ENCODE measurements around the gene GLT1D1.

The GLT1D1 gene

DNA sequence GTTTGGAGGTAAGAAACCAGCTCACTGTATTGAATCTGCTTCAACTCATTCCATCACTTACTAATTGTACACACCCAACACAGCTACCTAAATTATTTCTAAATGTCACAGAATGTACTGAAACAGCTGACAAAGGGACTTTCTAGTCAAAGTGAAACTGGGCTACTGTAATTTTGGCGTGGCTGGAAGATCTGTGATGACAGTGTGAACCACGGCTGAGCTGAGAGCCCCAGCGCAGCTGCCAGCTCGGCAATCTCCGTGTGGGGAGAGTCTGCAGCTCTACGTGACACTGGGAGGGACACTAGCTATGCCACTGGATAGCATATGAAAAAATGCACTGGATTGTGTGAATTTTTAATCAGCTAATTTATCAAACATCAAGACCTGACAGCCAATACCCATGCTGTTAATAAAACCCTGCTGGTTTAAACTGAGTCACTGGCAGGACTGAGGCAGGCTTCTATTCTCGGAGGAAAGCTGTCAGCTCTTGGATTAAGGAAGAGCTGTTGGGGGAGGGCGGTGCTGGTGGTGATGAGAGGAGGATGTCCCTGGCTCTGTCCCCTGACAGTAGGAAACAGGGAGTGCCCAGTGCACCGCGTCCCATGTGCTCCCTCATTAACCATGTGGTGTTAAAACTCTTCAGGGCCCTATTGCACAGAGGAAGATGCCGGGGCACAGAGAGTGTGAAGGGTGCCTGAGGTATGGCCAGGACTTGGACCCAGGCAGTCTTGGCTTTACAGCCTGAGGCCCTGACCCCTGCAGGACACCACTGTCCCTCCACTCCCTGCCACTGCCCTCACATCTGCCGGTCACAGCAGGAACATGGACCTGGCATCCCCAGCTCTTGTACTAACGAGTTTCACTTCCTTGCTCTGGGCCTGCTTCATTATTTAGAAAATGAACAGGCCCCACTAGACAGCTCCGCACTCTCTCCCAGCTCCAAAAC is 42.8 kb upstream of the GLT1D1 start:
- Histone ChIP-seq H3K4me3 (ENCODE audit: control insufficient read depth in 1 of 7, extremely low read depth in 1 of 7, insufficient read depth in 4 of 7, low read depth in 2 of 7, low read length in 6 of 7) (no peak overlapping the region), H3K4me1 (ENCODE audit: control extremely low read depth in 1 of 4, control insufficient read depth in 4 of 4, insufficient read depth in 4 of 4, low read length in 3 of 4) (peaks cover 0 to 3% (median 0%) of the 10 kb centered on the region in 4 experiments), H3K27ac (ENCODE audit: insufficient read depth in 1 of 2, low read depth in 1 of 2, low read length in 2 of 2, poor library complexity in 1 of 2, severe bottlenecking in 2 of 2) (no peak overlapping the region), H3K27me3 (replicated peaks in 2 of 5; ENCODE audit: control insufficient read depth in 4 of 5, insufficient read depth in 5 of 5, low read length in 4 of 5) (no peaks in the 10 kb centered on the region), H3K36me3 (ENCODE audit: control insufficient read depth in 4 of 4, insufficient read depth in 4 of 4, low read length in 3 of 4) (peaks cover 14 to 68% (median 43%) of the 10 kb centered on the region in 4 experiments), H3K9me3 (ENCODE audit: control extremely low read depth in 1 of 5, control insufficient read depth in 4 of 5, insufficient read depth in 2 of 5, low read depth in 1 of 5, low read length in 4 of 5) (no peaks in the 10 kb centered on the region)
- ChIA-PET POLR2A (no interaction called here), CTCF (interaction anchor here (1.0 to 1.3 kb wide), 3 partner anchors 9 to 15 kb away, joined by 3 to 5 read pairs (median 4); no protein-coding TSS in a partner anchor)
- 90% methylated on average over 12 of the region's 14 CpGs for WGBS (ENCODE audit: insufficient coverage)
- no peak for DNase-seq

DNA sequence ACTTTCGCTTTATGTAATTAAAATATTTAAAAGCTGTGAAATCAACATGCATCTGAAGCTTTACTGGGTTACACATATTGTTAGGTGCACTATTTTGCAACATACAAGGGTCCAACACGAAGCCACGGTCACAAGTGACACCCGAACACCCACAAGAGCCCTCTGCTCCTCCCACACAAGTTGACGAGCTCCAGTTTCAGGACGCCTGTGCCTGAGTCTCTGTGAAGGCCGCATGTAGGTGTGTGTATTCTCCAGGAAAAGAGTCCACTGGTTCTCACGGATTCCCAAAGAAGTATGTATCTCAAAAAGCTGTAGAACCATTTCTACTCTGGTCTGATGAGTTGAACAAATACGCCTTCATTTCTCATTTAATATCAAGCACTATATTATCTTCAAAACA is 41.5 kb upstream of the GLT1D1 start:
- Histone ChIP-seq H3K36me3 (ENCODE audit: control insufficient read depth in 4 of 4, insufficient read depth in 4 of 4, low read length in 3 of 4) (peaks cover 14 to 61% (median 39%) of the 10 kb centered on the region in 4 experiments), H3K4me3 (ENCODE audit: control insufficient read depth in 1 of 7, extremely low read depth in 1 of 7, insufficient read depth in 4 of 7, low read depth in 2 of 7, low read length in 6 of 7) (no peak overlapping the region), H3K4me1 (ENCODE audit: control extremely low read depth in 1 of 4, control insufficient read depth in 4 of 4, insufficient read depth in 4 of 4, low read length in 3 of 4) (peaks cover under 1 to 14% (median 5%) of the 10 kb centered on the region in 4 experiments), H3K27ac (ENCODE audit: insufficient read depth in 1 of 2, low read depth in 1 of 2, low read length in 2 of 2, poor library complexity in 1 of 2, severe bottlenecking in 2 of 2) (no peak overlapping the region), H3K27me3 (replicated peaks in 2 of 5; ENCODE audit: control insufficient read depth in 4 of 5, insufficient read depth in 5 of 5, low read length in 4 of 5) (no peaks in the 10 kb centered on the region), H3K9me3 (ENCODE audit: control extremely low read depth in 1 of 5, control insufficient read depth in 4 of 5, insufficient read depth in 2 of 5, low read depth in 1 of 5, low read length in 4 of 5) (no peaks in the 10 kb centered on the region)
- POLR2A ChIA-PET: no interaction called here
- no peak for DNase-seq
- CTCF ChIA-PET: interaction anchor here (0.7 to 0.8 kb wide), 2 partner anchors 8 to 13 kb away, joined by 3 to 4 read pairs; no protein-coding TSS in a partner anchor
- WGBS (ENCODE audit: insufficient coverage): 95% methylated on average over 7 of the region's 9 CpGs

DNA sequence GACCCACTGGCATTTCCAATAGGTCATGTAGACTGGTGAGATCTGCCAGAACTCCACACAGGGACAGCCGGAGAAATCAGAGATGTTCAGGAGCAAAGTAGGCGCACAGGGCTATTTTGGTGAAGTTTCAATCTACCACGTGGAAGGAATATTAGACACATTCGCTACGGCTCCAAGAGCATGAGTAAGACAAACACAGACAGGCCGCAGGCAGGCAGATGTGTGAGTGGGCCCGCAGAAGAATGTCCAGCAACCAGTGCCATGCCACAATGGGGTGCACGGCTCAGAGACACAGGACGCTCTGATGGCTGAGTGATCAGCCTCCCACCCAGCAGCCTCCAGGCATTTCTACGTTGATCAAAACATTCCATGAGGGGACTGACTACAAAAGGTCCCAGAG is 39.9 kb upstream of the GLT1D1 start:
- no peak for DNase-seq
- H3K9me3 ChIP-seq (ENCODE audit: control extremely low read depth in 1 of 5, control insufficient read depth in 4 of 5, insufficient read depth in 2 of 5, low read depth in 1 of 5, low read length in 4 of 5): no peaks in the 10 kb centered on the region
- H3K4me1 ChIP-seq (ENCODE audit: control extremely low read depth in 1 of 4, control insufficient read depth in 4 of 4, insufficient read depth in 4 of 4, low read length in 3 of 4): peaks cover 12 to 27% (median 17%) of the 10 kb centered on the region in 4 experiments
- no peaks in the 10 kb centered on the region for H3K27me3 ChIP-seq (replicated peaks in 2 of 5; ENCODE audit: control insufficient read depth in 4 of 5, insufficient read depth in 5 of 5, low read length in 4 of 5)
- H3K27ac ChIP-seq (ENCODE audit: insufficient read depth in 1 of 2, low read depth in 1 of 2, low read length in 2 of 2, poor library complexity in 1 of 2, severe bottlenecking in 2 of 2): no peak overlapping the region
- ChIA-PET POLR2A (no interaction called here), CTCF (no interaction called here)
- H3K4me3 ChIP-seq (ENCODE audit: control insufficient read depth in 1 of 7, extremely low read depth in 1 of 7, insufficient read depth in 4 of 7, low read depth in 2 of 7, low read length in 6 of 7): no peak overlapping the region
- WGBS (ENCODE audit: insufficient coverage): 99% methylated on average over 10 of the region's 10 CpGs
- peaks cover 12 to 49% (median 28%) of the 10 kb centered on the region in 4 experiments for H3K36me3 ChIP-seq (ENCODE audit: control insufficient read depth in 4 of 4, insufficient read depth in 4 of 4, low read length in 3 of 4)

DNA sequence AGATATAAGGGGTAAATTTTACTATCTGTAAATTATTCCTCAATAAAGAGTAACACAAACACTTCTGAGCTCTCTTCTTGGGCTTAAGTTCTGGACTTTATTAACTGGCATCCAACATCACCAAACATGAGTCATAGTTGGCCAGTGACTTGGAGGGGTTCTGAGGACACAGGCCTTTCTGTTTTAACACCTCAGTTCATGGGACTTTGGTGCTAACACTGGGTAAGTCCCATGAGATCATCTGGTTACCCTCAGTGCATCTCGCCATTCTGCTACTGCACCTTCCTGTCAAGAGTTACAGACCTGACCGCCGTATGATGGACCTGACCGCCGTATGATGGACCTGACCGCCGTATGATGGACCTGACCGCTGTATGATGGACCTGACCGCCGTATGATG is 39.4 kb upstream of the GLT1D1 start:
- no peak for DNase-seq
- no peak overlapping the region for H3K4me3 ChIP-seq (ENCODE audit: control insufficient read depth in 1 of 7, extremely low read depth in 1 of 7, insufficient read depth in 4 of 7, low read depth in 2 of 7, low read length in 6 of 7)
- ChIA-PET POLR2A (no interaction called here), CTCF (interaction anchor here (0.9 kb wide), 1 partner anchor 11 kb away, joined by 3 read pairs; no protein-coding TSS in a partner anchor)
- peaks cover 12 to 27% (median 19%) of the 10 kb centered on the region in 4 experiments for H3K4me1 ChIP-seq (ENCODE audit: control extremely low read depth in 1 of 4, control insufficient read depth in 4 of 4, insufficient read depth in 4 of 4, low read length in 3 of 4)
- no peaks in the 10 kb centered on the region for H3K27me3 ChIP-seq (replicated peaks in 2 of 5; ENCODE audit: control insufficient read depth in 4 of 5, insufficient read depth in 5 of 5, low read length in 4 of 5)
- H3K27ac ChIP-seq (ENCODE audit: insufficient read depth in 1 of 2, low read depth in 1 of 2, low read length in 2 of 2, poor library complexity in 1 of 2, severe bottlenecking in 2 of 2): no peak overlapping the region
- peaks cover 7 to 44% (median 24%) of the 10 kb centered on the region in 4 experiments for H3K36me3 ChIP-seq (ENCODE audit: control insufficient read depth in 4 of 4, insufficient read depth in 4 of 4, low read length in 3 of 4)
- H3K9me3 ChIP-seq (ENCODE audit: control extremely low read depth in 1 of 5, control insufficient read depth in 4 of 5, insufficient read depth in 2 of 5, low read depth in 1 of 5, low read length in 4 of 5): no peaks in the 10 kb centered on the region
- 81% methylated on average over 10 of the region's 10 CpGs for WGBS (ENCODE audit: insufficient coverage)

DNA sequence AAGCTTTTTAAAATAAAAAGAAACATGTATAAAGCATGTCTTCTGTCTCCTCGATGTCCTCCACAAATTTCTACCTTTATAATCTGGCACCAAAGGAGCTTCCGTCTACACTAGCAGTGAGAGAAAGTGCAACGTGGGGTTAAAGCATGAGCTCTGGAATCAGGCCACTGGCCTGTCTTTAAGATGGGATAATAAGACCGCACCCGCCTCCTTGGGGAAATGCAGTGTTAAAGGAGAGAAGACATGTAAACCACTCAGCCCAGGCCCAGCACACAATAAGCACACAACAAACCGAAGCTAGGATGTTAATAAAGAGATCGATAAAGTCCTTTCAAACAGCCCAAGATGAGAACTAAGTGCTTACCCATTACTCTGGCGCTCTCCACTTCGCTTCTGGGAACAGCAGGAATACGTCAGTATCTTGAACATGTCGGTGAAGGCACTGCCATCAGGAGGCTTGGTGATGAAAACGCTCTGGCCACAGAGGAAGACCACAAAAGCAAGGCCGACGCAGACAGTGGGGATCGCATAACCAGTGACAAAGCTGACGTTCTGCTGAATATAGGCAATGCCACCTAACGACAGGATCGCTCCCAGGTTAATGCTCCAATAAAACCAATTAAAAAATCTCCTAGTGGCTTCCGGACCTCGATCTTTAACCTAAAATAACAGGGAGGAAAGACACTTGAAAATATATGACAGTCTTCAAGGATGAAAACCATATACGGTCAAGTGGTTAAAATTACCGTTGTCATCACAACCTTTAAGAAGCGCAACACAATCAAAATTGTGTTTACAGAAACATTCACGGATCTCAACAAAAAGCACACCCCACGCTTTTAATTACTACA is 38.6 kb upstream of the GLT1D1 start:
- WGBS (ENCODE audit: insufficient coverage): 98% methylated on average over 21 of the region's 25 CpGs
- H3K36me3 ChIP-seq (ENCODE audit: control insufficient read depth in 4 of 4, insufficient read depth in 4 of 4, low read length in 3 of 4): peaks cover 7 to 41% (median 22%) of the 10 kb centered on the region in 4 experiments
- H3K27ac ChIP-seq (ENCODE audit: insufficient read depth in 1 of 2, low read depth in 1 of 2, low read length in 2 of 2, poor library complexity in 1 of 2, severe bottlenecking in 2 of 2): no peak overlapping the region
- H3K4me1 ChIP-seq (ENCODE audit: control extremely low read depth in 1 of 4, control insufficient read depth in 4 of 4, insufficient read depth in 4 of 4, low read length in 3 of 4): peaks cover 12 to 29% (median 19%) of the 10 kb centered on the region in 4 experiments
- H3K9me3 ChIP-seq (ENCODE audit: control extremely low read depth in 1 of 5, control insufficient read depth in 4 of 5, insufficient read depth in 2 of 5, low read depth in 1 of 5, low read length in 4 of 5): no peaks in the 10 kb centered on the region
- no peak for DNase-seq
- H3K27me3 ChIP-seq (replicated peaks in 2 of 5; ENCODE audit: control insufficient read depth in 4 of 5, insufficient read depth in 5 of 5, low read length in 4 of 5): no peaks in the 10 kb centered on the region
- H3K4me3 ChIP-seq (ENCODE audit: control insufficient read depth in 1 of 7, extremely low read depth in 1 of 7, insufficient read depth in 4 of 7, low read depth in 2 of 7, low read length in 6 of 7): no peak overlapping the region
- POLR2A ChIA-PET: no interaction called here
- CTCF ChIA-PET: interaction anchor here (0.9 to 1.3 kb wide), 2 partner anchors 12 to 15 kb away, joined by 3 to 5 read pairs; no protein-coding TSS in a partner anchor

DNA sequence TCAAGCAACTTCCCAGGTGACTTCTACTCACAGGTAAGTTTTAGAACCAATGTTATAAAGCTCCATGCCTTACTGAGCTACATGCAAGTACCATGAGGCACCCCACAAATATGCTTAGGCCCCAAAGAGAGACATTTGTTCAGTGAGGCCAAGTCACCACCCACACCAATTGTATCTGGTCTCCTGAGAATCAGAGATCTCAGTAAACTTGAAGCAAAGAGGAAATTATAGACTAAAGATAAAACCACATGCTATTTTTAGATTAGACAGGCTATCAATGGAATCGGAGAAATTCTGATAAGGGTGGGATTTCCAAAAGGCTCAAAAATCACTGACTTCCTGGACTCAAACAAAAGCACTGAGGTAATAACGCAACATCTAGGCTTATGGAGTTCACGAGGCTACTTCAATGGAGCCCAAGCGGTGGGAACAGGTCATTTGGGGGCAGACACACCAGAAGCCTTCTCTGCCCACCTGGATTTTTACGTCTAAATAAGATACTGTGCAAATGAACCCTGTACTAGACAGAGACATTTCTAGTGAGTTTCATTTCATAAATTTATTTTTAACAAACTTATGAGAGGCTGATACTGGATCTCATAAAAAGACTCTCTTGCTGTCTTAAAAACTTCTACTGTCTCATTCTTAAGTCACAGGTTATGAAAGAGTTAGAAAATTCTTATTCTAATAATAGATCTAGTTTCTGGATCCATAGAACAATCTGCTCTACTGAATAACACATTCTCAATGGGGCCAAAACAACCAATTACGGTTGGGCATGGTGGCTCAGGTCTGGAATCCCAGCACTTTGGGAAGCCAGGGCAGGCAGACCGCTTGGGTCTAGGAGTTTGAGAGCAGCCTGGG is 37.3 kb upstream of the GLT1D1 start:
- H3K9me3 ChIP-seq (ENCODE audit: control extremely low read depth in 1 of 5, control insufficient read depth in 4 of 5, insufficient read depth in 2 of 5, low read depth in 1 of 5, low read length in 4 of 5): no peaks in the 10 kb centered on the region
- H3K4me3 ChIP-seq (ENCODE audit: control insufficient read depth in 1 of 7, extremely low read depth in 1 of 7, insufficient read depth in 4 of 7, low read depth in 2 of 7, low read length in 6 of 7): no peak overlapping the region
- WGBS (ENCODE audit: insufficient coverage): 83% methylated on average over 5 of the region's 7 CpGs
- H3K36me3 ChIP-seq (ENCODE audit: control insufficient read depth in 4 of 4, insufficient read depth in 4 of 4, low read length in 3 of 4): peaks cover 10 to 35% (median 24%) of the 10 kb centered on the region in 4 experiments
- peak overlapping the region in 1 of 2 experiments; percentile 18 for H3K27ac ChIP-seq (ENCODE audit: insufficient read depth in 1 of 2, low read depth in 1 of 2, low read length in 2 of 2, poor library complexity in 1 of 2, severe bottlenecking in 2 of 2)
- POLR2A ChIA-PET: no interaction called here
- no peak for DNase-seq
- peaks cover 15 to 32% (median 24%) of the 10 kb centered on the region in 4 experiments for H3K4me1 ChIP-seq (ENCODE audit: control extremely low read depth in 1 of 4, control insufficient read depth in 4 of 4, insufficient read depth in 4 of 4, low read length in 3 of 4)
- H3K27me3 ChIP-seq (replicated peaks in 2 of 5; ENCODE audit: control insufficient read depth in 4 of 5, insufficient read depth in 5 of 5, low read length in 4 of 5): no peaks in the 10 kb centered on the region
- CTCF ChIA-PET: interaction anchor here (1.3 kb wide), 1 partner anchor 16 kb away, joined by 5 read pairs; no protein-coding TSS in a partner anchor

Measured in common myeloid progenitor, CD34-positive (primary cell).